HG03196 (cell line): ENCODE measurements around the gene FYN.
A peak's percentile ranks its signal among the peaks of the same experiment; 100 is the strongest.

Source experiments
- ATAC-seq: cut with Tn5 transposase; IDR thresholded peaks from one replicate; pipeline ENCODE4 v1.9.1; 2021; ENCODE audit not compliant: unreplicated experiment

The FYN gene

DNA sequence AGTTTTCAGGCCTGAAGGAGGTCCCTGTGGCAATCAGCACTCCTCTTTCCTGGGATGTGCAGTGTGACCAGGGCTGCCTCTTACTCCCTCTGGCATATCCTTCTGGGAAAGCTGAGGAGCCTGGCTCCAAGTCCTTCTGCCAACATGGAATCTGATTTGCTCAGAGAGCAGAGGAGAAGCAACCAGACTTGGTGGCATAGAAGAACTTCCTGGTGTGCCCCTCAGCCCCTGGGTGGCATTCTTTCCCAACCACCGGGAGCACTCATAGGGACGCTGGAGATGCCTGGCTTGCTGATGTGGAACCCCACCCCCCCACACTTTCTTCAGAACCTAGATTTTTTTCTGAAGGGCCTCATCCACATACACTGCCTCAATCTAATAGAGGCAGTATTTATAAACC is 160.0 kb downstream of the FYN start:
- no peak for ATAC-seq

GRCh38 chr6:111711984-111712752 is 161.1 kb downstream of the FYN start:
- no peak for ATAC-seq

DNA sequence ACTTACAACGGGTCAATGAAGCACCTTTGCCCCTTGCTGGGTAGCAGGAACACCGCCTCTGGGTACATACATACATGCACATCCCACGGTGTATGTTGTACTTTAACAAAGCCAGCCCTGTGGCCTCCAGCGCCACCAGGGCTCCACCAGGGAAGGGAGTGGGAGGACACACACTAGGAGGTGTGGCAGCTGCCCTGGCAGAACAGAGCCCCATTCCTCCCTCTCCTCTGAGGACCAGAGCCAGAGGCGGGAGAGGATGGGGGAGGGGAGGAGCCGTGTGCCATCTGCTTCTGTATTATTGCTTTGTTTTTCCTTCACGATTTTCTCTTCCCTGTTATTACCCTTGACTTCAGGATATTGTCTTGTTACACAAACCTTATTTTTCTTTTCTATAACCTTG is 161.8 kb downstream of the FYN start:
- ATAC-seq, result no peak

GRCh38 chr6:111710911-111711310 is 162.3 kb downstream of the FYN start:
- no peak for ATAC-seq

DNA sequence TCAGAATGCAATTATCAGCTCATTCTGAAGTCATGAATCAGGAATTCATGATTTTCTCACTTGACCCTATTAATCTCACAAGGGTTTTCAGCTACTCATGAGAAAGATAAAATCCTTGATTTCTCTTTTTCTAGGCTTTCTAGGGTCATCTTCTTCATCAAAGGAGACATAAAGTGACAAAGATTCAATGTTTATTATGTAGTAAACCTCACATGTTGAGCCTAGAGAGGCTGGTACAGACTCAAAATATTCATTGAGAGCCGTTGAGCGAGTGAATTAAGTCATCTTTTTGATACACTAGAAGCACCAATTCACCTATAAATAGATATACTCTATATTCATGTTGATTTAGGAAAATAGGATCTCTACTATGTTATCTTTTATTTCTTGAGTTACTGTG is 162.8 kb downstream of the FYN start:
- ATAC-seq, result no peak

DNA sequence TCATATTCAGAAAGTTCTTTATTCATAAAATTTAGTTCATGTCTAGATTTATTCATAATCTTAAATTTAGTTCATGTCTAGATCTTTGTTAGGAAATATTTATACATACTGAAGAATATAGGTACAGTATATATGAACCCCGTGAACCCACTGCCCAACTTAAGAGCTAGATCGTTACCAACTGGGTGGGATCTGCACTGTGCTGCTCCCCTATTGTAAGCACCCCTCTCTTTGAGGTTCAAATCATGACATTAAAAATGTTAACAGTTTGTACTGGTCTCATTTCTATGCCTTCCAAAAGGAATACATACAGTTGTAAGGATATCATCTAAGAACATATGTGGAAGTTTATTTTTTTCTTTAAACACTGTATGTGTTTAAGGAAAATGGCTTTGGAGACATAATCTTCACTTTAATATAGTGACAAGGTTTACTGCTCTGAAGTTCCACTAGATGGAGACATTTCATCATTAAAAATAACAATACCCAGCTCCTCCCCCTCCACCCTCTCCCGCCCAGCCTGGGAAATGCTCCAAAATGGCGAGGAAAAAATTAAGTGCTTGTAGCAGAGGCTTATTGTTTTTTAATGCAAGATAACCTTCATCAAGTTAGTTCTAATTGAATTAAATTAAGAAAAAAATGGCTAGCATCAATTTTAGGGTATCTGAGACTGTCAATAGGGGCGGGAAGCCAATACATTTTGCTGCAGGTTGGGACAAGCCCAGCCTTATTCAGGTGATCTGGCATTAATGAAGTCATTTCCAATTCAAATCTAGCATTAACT is 163.4 kb downstream of the FYN start:
- ATAC-seq, result peak; percentile 88

DNA sequence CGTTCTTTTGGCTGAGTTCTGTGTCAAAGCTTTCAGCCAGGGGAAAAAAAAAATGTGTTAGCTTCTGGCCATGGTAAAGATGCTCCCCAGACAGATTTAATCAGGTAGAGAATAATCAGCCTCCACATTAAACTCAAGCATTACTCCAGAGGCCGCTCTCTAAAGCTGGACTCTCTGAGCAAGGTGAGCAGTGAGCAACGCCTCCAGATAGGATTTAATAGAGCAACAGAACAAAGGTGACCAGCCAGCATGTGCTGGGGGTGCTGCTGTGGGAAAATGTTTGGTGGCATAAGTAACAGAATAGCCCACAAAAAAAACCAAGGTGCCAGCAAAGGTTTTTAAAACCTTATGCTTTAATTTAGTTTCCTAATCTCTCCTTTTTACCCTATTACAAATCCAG is 164.1 kb downstream of the FYN start:
- ATAC-seq, result no peak

- ATAC-seq, result no peak
These were observed 165.5 kb downstream of the FYN start for GRCh38 chr6:111707773-111708172.

GRCh38 chr6:111706841-111707391 is 166.3 kb downstream of the FYN start:
- ATAC-seq, result no peak

DNA sequence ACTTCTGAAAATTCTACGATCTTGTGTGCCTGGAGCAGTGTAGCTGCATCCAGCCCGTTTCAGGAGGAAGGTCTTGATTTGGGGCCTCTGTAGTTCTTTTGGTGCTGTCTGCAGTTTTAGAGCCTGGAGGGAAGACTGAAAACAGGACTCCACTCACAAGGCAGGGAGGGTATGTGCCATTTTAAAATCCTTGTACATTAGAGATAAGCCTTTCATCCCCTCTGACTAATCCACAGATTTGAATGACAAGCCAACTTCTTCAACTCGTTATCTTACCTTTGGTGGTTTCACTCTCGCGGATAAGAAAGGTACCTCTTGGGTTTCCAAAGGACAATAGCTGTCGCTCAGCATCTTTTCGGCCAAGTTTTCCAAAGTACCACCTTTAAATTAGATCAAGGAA is 169.5 kb downstream of the FYN start:
- ATAC-seq, result no peak

- no peak for ATAC-seq
These were observed 171.0 kb downstream of the FYN start for GRCh38 chr6:111702268-111702667.

DNA sequence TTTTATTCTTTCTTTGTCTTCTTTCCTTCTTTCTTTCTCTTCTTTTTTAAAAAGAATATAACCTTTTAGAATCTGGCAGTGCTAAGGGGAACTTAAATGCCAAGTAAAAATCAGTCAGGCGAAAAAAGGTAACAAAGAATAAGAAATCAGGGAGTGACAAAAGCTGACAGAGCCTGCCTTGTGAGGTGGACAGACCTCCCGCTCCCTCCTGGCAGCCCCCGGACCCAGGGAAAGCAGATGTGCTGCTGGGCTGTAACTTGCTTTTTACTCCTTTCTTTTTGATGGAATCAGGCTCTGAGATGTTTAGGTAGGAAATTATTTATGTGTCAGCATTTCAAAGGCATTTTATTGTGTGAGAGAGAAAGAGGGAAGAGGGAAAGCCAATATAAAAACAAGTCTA is 172.1 kb downstream of the FYN start:
- ATAC-seq, result no peak

DNA sequence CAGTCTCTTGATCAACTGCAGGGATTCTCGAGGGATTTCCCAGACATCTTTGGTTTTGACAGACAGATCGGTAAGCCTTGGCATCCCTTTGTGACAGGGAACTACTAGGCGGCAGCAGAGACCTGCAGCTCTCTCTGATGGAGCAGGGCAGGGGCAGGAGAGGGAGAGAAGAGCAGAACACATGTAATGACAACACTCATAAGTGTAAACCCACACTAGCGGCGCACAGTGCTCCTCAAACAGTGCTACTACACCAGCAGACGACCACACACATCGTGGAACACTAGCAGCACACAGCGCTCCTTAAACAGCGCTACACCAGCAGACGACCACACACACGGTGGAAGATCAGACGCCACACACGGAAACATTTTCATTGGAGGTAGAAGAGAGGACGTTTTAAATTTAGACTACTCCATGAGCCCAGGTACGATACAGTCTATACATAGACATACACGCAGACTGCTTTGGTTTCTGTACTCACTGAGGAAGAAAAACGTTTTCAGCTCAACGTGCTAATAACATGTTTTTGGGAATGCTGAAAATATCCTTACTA is 173.0 kb downstream of the FYN start:
- ATAC-seq, result no peak

GRCh38 chr6:111699123-111699522 is 174.1 kb downstream of the FYN start:
- no peak for ATAC-seq

DNA sequence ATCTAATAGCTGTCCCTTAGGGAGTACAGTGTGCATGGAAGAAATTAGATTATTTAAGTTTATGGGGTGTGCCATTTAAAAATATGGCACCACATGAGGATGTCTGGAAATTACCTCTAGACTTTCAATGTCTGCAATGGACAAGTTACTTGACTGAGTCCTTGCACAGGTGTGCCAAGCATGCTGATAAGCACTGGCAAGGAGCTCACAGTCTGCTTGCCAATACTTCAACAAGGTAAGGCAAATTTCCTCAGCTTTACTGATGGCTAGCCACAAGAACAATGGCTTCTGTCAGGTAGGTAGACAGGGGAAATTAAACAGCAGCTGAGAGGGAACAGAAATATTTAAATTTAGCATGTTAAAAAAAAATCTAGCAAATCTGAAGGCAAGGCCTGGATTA is 176.4 kb downstream of the FYN start:
- no peak for ATAC-seq

- ATAC-seq, result no peak
These were observed 180.7 kb downstream of the FYN start for GRCh38 chr6:111692327-111693164.

GRCh38 chr6:111691345-111692225 is 181.7 kb downstream of the FYN start:
- no peak for ATAC-seq

GRCh38 chr6:111689946-111690345 is 183.3 kb downstream of the FYN start:
- ATAC-seq, result no peak

- ATAC-seq, result no peak
These were observed 183.8 kb downstream of the FYN start for GRCh38 chr6:111689419-111689818.

DNA sequence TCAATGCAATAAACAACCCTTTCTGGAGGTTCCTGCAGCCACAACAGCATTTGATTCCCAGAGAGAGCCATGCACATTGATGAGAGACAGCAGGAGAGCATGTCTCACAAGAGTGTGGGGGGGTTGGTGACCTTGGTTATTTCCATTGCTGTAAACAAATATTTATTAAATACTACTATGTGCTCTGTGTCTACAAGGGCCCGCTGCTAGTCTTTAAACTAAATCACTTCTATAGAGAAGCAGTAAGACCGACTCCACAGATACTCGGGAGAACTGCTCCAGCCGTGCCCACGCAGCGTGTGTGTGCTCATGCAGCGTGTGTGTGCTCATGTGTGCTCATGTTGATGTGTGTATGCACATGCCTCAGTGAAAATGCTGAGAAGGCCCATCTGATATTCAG is 184.9 kb downstream of the FYN start:
- no peak for ATAC-seq
